Measurements from ENCODE around the gene LRWD1. TPM values are rescaled to one million over a fixed set of nuclear protein-coding genes. Genes with fewer than 3 reads are reported as not detected.
A peak's percentile ranks its signal among the peaks of the same experiment; 100 is the strongest.

LRWD1 gene
- total and polyA plus RNA-seq, 9 of the 15 experiments (the other 6 are each of a cell fraction or from before 2014, with no cell fraction given), result 0.61 to 66.0 (median 33.2) TPM

GRCh38 chr7:102464577-102465280 lies at the start of gene LRWD1, which contains the start of gene ALKBH4 (continued):
- TF ChIP-seq STAT5A (IDR thresholded peaks at IDR 0.05; ENCODE audit: borderline replicate concordance, low read length), result peak; percentile 37; the same call in 1 of the 2 replicates
- peak; percentile 74 for TF ChIP-seq BHLHE40 (IDR thresholded peaks at IDR 0.05; ENCODE audit: low read length)
- TF ChIP-seq, protein P1, sequence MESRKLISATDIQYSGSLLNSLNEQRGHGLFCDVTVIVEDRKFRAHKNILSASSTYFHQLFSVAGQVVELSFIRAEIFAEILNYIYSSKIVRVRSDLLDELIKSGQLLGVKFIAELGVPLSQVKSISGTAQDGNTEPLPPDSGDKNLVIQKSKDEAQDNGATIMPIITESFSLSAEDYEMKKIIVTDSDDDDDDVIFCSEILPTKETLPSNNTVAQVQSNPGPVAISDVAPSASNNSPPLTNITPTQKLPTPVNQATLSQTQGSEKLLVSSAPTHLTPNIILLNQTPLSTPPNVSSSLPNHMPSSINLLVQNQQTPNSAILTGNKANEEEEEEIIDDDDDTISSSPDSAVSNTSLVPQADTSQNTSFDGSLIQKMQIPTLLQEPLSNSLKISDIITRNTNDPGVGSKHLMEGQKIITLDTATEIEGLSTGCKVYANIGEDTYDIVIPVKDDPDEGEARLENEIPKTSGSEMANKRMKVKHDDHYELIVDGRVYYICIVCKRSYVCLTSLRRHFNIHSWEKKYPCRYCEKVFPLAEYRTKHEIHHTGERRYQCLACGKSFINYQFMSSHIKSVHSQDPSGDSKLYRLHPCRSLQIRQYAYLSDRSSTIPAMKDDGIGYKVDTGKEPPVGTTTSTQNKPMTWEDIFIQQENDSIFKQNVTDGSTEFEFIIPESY (CRISPR knock-in tag; IDR thresholded peaks at IDR 0.05), result peak; percentile 61; the same call in 1 of the 2 replicates
- TF ChIP-seq SMAD1 (IDR thresholded peaks at IDR 0.05; ENCODE audit: low read depth, low read length, partially characterized antibody), result no peak
- TF ChIP-seq NFE2 (IDR thresholded peaks at IDR 0.05; ENCODE audit: low read depth), result no peak
- TF ChIP-seq JUND (IDR thresholded peaks at IDR 0.05; ENCODE audit: borderline replicate concordance, low read depth, low read length), result peak; percentile 59
- TF ChIP-seq JUND (tag; IDR thresholded peaks at IDR 0.05; ENCODE audit: borderline replicate concordance, low read depth, low read length), result no peak; the same call in 2 of the 3 replicates
- TF ChIP-seq ETV6 (IDR thresholded peaks at IDR 0.05; ENCODE audit: borderline replicate concordance in 1 of 2, low read depth in 2 of 2, low read length in 1 of 2), result no peak
- TF ChIP-seq ETV6 (CRISPR knock-in tag; IDR thresholded peaks at IDR 0.05; ENCODE audit: borderline replicate concordance), result no peak
- TF ChIP-seq TBP (optimal IDR thresholded peaks at IDR 0.05; ENCODE audit: low read depth, low read length), result peak; percentile 79
- TF ChIP-seq SAP30 (IDR thresholded peaks at IDR 0.05; ENCODE audit: borderline replicate concordance, insufficient read depth, low read depth, low read length, poor library complexity, severe bottlenecking), result peak; percentile 74
- TF ChIP-seq, protein P2, sequence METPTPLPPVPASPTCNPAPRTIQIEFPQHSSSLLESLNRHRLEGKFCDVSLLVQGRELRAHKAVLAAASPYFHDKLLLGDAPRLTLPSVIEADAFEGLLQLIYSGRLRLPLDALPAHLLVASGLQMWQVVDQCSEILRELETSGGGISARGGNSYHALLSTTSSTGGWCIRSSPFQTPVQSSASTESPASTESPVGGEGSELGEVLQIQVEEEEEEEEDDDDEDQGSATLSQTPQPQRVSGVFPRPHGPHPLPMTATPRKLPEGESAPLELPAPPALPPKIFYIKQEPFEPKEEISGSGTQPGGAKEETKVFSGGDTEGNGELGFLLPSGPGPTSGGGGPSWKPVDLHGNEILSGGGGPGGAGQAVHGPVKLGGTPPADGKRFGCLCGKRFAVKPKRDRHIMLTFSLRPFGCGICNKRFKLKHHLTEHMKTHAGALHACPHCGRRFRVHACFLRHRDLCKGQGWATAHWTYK (CRISPR knock-in tag; IDR thresholded peaks at IDR 0.05), result peak; percentile 66; the same call in 1 of the 2 replicates
- no peak for TF ChIP-seq ZNF184 (CRISPR knock-in tag; IDR thresholded peaks at IDR 0.05)
- peak; percentile 96 for TF ChIP-seq MAX (CRISPR knock-in tag; IDR thresholded peaks at IDR 0.05)
- TF ChIP-seq USF2 (CRISPR knock-in tag; IDR thresholded peaks at IDR 0.05), result peak; percentile 53
- TF ChIP-seq TOE1 (IDR thresholded peaks at IDR 0.05; ENCODE audit: borderline replicate concordance), result peak; percentile 39
- 0 out of 2 replicates have a peak, but pooled peaks have one; percentile 32 for TF ChIP-seq TOE1 (CRISPR knock-in tag; IDR thresholded peaks at IDR 0.05; ENCODE audit: borderline replicate concordance, low read depth)
- TF ChIP-seq, protein P3, sequence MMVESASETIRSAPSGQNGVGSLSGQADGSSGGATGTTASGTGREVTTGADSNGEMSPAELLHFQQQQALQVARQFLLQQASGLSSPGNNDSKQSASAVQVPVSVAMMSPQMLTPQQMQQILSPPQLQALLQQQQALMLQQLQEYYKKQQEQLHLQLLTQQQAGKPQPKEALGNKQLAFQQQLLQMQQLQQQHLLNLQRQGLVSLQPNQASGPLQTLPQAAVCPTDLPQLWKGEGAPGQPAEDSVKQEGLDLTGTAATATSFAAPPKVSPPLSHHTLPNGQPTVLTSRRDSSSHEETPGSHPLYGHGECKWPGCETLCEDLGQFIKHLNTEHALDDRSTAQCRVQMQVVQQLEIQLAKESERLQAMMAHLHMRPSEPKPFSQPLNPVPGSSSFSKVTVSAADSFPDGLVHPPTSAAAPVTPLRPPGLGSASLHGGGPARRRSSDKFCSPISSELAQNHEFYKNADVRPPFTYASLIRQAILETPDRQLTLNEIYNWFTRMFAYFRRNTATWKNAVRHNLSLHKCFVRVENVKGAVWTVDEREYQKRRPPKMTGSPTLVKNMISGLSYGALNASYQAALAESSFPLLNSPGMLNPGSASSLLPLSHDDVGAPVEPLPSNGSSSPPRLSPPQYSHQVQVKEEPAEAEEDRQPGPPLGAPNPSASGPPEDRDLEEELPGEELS (CRISPR knock-in tag; IDR thresholded peaks at IDR 0.05; ENCODE audit: borderline replicate concordance), result 0 out of 2 replicates have a peak, but pooled peaks have one; percentile 27
- TF ChIP-seq GATA2 (CRISPR knock-in tag; IDR thresholded peaks at IDR 0.05), result peak; percentile 6; the same call in 1 of the 2 replicates

Measured in K562 (cell line).